ENCODE data around the gene DPEP1.

The DPEP1 gene

DNA sequence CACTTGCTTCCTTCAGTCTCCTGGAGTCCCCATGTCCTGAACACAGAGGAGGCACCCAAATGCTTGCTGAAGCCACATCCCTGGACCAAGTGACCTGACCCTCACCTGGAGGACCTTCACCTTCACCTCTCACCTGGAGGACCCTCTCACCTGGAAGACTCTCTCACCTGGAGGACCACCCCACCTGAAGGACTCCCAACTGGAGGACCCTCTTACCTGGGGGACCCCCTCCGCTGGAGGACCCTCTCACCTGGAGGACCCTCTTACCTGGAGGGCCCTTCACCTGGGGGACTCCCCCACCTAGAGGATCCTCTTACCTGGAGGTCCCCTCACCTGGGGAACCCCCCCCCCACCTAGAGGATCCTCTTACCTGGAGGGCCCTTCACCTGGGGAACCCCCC is 72.5 kb downstream of the DPEP1 start:
- Histone ChIP-seq H3K27me3 (ENCODE audit: control insufficient read depth, low read length) (no peaks in the 10 kb centered on the region), H3K4me2 (ENCODE audit: low read length) (peak overlapping the region; percentile 99; the same call in 1 of the 2 replicates), H3K27ac (ENCODE audit: low read depth, low read length) (no peak overlapping the region), H3K9me3 (ENCODE audit: control insufficient read depth, insufficient read depth, low read length) (peaks cover 5% of the 10 kb centered on the region; the same call in 1 of the 2 replicates), H3K79me2 (ENCODE audit: control insufficient read depth, low read length) (peaks cover 27% of the 10 kb centered on the region), H3K36me3 (ENCODE audit: control insufficient read depth, low read length) (peaks cover 58% of the 10 kb centered on the region), H3K9me2 (replicated peaks; ENCODE audit: control insufficient read depth, low read length) (no peaks in the 10 kb centered on the region), H3K4me1 (ENCODE audit: control insufficient read depth, low read length) (peaks cover 19% of the 10 kb centered on the region), H3F3A (ENCODE audit: control insufficient read depth, insufficient read depth) (no peaks in the 10 kb centered on the region), H4K20me1 (ENCODE audit: control insufficient read depth, insufficient read depth, low read depth, low read length) (no peaks in the 10 kb centered on the region), H3K4me3 (ENCODE audit: low read length) (peak overlapping the region; percentile 94; the same call in 1 of the 2 replicates)
- TF ChIP-seq, protein P1, sequence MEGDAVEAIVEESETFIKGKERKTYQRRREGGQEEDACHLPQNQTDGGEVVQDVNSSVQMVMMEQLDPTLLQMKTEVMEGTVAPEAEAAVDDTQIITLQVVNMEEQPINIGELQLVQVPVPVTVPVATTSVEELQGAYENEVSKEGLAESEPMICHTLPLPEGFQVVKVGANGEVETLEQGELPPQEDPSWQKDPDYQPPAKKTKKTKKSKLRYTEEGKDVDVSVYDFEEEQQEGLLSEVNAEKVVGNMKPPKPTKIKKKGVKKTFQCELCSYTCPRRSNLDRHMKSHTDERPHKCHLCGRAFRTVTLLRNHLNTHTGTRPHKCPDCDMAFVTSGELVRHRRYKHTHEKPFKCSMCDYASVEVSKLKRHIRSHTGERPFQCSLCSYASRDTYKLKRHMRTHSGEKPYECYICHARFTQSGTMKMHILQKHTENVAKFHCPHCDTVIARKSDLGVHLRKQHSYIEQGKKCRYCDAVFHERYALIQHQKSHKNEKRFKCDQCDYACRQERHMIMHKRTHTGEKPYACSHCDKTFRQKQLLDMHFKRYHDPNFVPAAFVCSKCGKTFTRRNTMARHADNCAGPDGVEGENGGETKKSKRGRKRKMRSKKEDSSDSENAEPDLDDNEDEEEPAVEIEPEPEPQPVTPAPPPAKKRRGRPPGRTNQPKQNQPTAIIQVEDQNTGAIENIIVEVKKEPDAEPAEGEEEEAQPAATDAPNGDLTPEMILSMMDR (IDR thresholded peaks at IDR 0.05; ENCODE audit: low read depth, low read length, poor library complexity, severe bottlenecking) = no peak
- TF ChIP-seq EZH2phosphoT487 (IDR thresholded peaks at IDR 0.05; ENCODE audit: borderline replicate concordance, low read length) = no peak

DNA sequence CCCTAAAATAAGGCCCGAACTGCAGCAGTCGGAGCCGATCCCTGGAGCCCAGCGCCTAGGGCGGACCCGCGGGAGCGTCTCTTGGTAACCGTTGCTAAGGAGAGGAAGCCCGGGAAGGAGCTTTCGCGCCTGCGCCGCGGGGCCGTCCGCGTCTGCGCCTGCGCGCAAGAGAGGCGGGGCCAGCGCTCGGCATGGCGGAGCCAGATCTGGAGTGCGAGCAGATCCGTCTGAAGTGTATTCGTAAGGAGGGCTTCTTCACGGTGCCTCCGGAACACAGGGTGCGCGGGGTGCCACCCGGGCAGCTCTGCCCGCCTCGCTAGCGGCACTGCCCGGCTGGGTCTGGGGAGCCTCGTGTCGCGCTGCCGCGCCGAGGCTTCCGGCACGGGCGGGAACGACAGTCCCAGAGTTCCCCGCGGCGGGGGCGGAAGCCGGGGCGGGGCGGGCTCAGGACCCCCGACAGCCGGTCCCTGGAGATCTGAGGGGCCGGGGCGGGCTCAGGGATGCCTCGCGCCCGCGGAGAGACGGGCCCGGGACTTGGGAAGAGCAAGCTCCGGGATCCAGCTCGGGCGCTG is 73.2 kb downstream of the DPEP1 start, which contains the start of gene CDK10:
CDK10 (plus strand) TSS at position 170 of the 572 bp plus-strand sequence; CDS start at position 192, 22 bp downstream.
- Histone ChIP-seq H4K20me1 (ENCODE audit: control insufficient read depth, insufficient read depth, low read depth, low read length) (no peaks in the 10 kb centered on the region), H3K27ac (ENCODE audit: low read depth, low read length) (peak within 1 kb of the TSS; percentile 76), H3K9me3 (ENCODE audit: control insufficient read depth, insufficient read depth, low read length) (peaks cover 5% of the 10 kb centered on the region; the same call in 1 of the 2 replicates), H3F3A (ENCODE audit: control insufficient read depth, insufficient read depth) (no peaks in the 10 kb centered on the region), H3K36me3 (ENCODE audit: control insufficient read depth, low read length) (peaks cover 63% of the 10 kb centered on the region), H3K79me2 (ENCODE audit: control insufficient read depth, low read length) (peaks cover 27% of the 10 kb centered on the region), H3K4me1 (ENCODE audit: control insufficient read depth, low read length) (peaks cover 19% of the 10 kb centered on the region), H3K4me2 (ENCODE audit: low read length) (peak within 1 kb of the TSS; percentile 99), H3K4me3 (ENCODE audit: low read length) (peak within 1 kb of the TSS; percentile 94), H3K9me2 (replicated peaks; ENCODE audit: control insufficient read depth, low read length) (no peaks in the 10 kb centered on the region), H3K27me3 (ENCODE audit: control insufficient read depth, low read length) (no peaks in the 10 kb centered on the region)
- TF ChIP-seq, protein P1 (IDR thresholded peaks at IDR 0.05; ENCODE audit: low read depth, low read length, poor library complexity, severe bottlenecking) = no peak
- no peak for TF ChIP-seq EZH2phosphoT487 (IDR thresholded peaks at IDR 0.05; ENCODE audit: borderline replicate concordance, low read length)

DNA sequence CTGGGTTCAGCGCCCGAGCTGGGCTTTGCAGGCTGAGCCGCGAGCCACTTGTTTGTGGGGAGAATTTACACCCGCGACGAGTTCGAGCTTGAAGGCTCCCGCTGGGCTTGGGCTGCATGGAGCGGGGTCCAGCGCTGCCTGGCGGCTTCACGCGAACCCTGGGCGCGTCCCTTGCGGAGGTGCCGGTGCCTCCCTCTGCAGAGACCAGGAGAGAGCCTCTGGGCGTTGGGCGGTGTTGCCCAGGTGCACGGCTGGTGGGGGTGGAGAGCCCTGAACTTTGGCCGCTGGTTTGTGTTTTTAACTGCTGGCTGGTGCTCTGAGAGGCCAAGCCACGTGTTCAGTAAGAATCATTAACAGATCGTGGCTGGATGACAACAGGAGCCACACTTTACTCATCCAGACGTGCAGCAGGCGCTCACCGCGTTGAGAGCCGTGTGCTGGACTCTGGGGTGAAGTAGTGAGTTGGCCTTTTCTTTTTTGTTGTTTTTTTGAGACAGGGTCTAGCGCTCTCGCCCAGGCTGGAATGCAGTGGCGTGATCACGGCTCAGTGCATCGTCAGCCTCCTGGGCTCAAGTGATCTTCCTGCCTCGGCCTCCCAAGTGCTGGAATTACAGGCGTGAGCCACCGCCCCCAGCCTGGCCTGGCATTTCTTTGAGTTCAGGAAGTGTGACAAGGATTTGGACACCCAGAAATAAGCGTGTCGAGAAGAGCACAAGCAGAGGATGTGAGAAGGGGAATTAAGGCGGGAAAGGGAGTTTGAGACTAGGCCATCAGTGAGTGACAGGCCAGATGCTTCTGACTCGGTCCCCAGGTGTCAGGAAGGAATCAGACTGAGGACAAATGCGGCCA is 73.9 kb downstream of the DPEP1 start:
- Histone ChIP-seq H3K27ac (ENCODE audit: low read depth, low read length) (peak overlapping the region; percentile 76), H3K36me3 (ENCODE audit: control insufficient read depth, low read length) (peaks cover 67% of the 10 kb centered on the region)

More for the DNA sequence above, 73.9 kb downstream of the DPEP1 start:
- TF ChIP-seq, protein P1 (IDR thresholded peaks at IDR 0.05; ENCODE audit: low read depth, low read length, poor library complexity, severe bottlenecking) = no peak
- TF ChIP-seq EZH2phosphoT487 (IDR thresholded peaks at IDR 0.05; ENCODE audit: borderline replicate concordance, low read length) = no peak
- H3F3A ChIP-seq (ENCODE audit: control insufficient read depth, insufficient read depth) = no peaks in the 10 kb centered on the region
- no peaks in the 10 kb centered on the region for H3K27me3 ChIP-seq (ENCODE audit: control insufficient read depth, low read length)
- H3K4me2 ChIP-seq (ENCODE audit: low read length) = peak overlapping the region; percentile 99
- no peaks in the 10 kb centered on the region for H4K20me1 ChIP-seq (ENCODE audit: control insufficient read depth, insufficient read depth, low read depth, low read length)
- H3K4me1 ChIP-seq (ENCODE audit: control insufficient read depth, low read length) = peaks cover 19% of the 10 kb centered on the region
- no peaks in the 10 kb centered on the region for H3K9me2 ChIP-seq (replicated peaks; ENCODE audit: control insufficient read depth, low read length)
- H3K79me2 ChIP-seq (ENCODE audit: control insufficient read depth, low read length) = peaks cover 27% of the 10 kb centered on the region
- peak overlapping the region; percentile 94 for H3K4me3 ChIP-seq (ENCODE audit: low read length)
- peaks cover 5% of the 10 kb centered on the region; the same call in 1 of the 2 replicates for H3K9me3 ChIP-seq (ENCODE audit: control insufficient read depth, insufficient read depth, low read length)

All from DOHH2 (cell line).